Gastroesophageal sphincter (tissue), 4 donors: ENCODE results near the gene LRP1B. TPM values are rescaled to one million over a fixed set of nuclear protein-coding genes. Genes with fewer than 3 reads are reported as not detected.

Experiments
- ATAC-seq: fragments of 150-250 bp; one replicate; pipeline ENCODE4 v1.9.1; 2016; ENCODE audit warnings: mild to moderate bottlenecking, moderate library complexity
- H3K27ac ChIP-seq, 4 donors: fragments of 200-600 bp; sonication (generic) in 3 of 4; 1 replicate in 3 of 4; 2 replicates in 1 of 4; pipeline ENCODE4 v1.5.1; 2016 to 2019
- H3K27me3 ChIP-seq: fragments of 200-600 bp; sonication (generic); one replicate; pipeline ENCODE4 v1.5.1; 2019
- H3K36me3 ChIP-seq, 2 donors: fragments of 200-600 bp; sonication (generic); one replicate each; pipeline ENCODE4 v1.5.1; 2019; ENCODE audit warnings: control low read depth in 1 of 2
- H3K4me1 ChIP-seq, 3 donors: fragments of 200-600 bp; sonication (generic); 1 replicate in 2 of 3; 2 replicates in 1 of 3; pipeline ENCODE4 v1.5.1; 2016 to 2019; ENCODE audit warnings: control low read depth in 2 of 3
- H3K4me3 ChIP-seq, 2 donors: fragments of 200-600 bp; sonication (generic); one replicate each; pipeline ENCODE4 v1.5.1; 2019; ENCODE audit warnings: mild to moderate bottlenecking in 1 of 2, moderate library complexity in 1 of 2
- H3K9me3 ChIP-seq, 3 donors: fragments of 200-600 bp; sonication (generic); one replicate each; pipeline ENCODE4 v1.5.1; 2017 to 2019; ENCODE audit warnings: control low read depth in 2 of 3
- CTCF ChIP-seq, 4 experiments: fragments of 200-600 bp in 2 of 4; fragments of 450-650 bp in 2 of 4; sonication (generic) in 1 of 4; IDR thresholded peaks; one replicate each; pipeline ENCODE4 v1.5.1; 2017 to 2019; ENCODE audit warnings: antibody characterized with exemption in 4 of 4, mild to moderate bottlenecking in 2 of 4, moderate library complexity in 2 of 4
- EP300 ChIP-seq: sonication (generic); formaldehyde crosslinking; IDR thresholded peaks from one replicate; pipeline ENCODE4 v1.6.1; 2017; ENCODE audit warnings: antibody characterized with exemption, mild to moderate bottlenecking
- POLR2A ChIP-seq, 2 donors: fragments of 450-650 bp; IDR thresholded peaks; one replicate each; pipeline ENCODE4 v1.6.1; 2017; ENCODE audit warnings: antibody characterized with exemption in 2 of 2, mild to moderate bottlenecking in 2 of 2, moderate library complexity in 1 of 2
- POLR2AphosphoS5 ChIP-seq: sonication (generic); formaldehyde crosslinking; IDR thresholded peaks from one replicate; pipeline ENCODE4 v1.6.1; 2017; ENCODE audit warnings: antibody characterized with exemption
- WGBS, 2 donors: methylation state at CpG; one replicate each; pipeline ENCODE4 v1.1.5; 2018; ENCODE audit warnings: low coverage in 1 of 2; 5-methylcytosine and 5-hydroxymethylcytosine counted together
- total RNA-seq, 4 donors: library from RNA; depleted of rRNA; stranded (reverse); fragments of >200 nt; gene quantifications; one replicate each; pipeline ENCODE4 v1.1.0, GENCODE V29; 2016

Gene LRP1B
- total RNA-seq, 4 donors from 2014 or later: 0.27 to 20.7 (median 3.2) TPM

GRCh38 chr2:140891614-140892212, 1239.1 kb downstream of the LRP1B start:
- ATAC-seq: no peak
- TF ChIP-seq EP300 (no peak), POLR2AphosphoS5 (no peak), CTCF (IDR thresholded peaks at IDR 0.05) (no peak), POLR2A (IDR thresholded peaks at IDR 0.05) (no peak)
- H3K27ac ChIP-seq: no peak overlapping the region
- no peaks in the 10 kb centered on the region for H3K36me3 ChIP-seq
- H3K9me3 ChIP-seq: no peaks in the 10 kb centered on the region
- H3K4me1 ChIP-seq: no peaks in the 10 kb centered on the region
- no peak overlapping the region for H3K4me3 ChIP-seq
- 81 to 89% methylated on average over 1 of the region's 1 CpG for WGBS, 2 donors
- H3K27me3 ChIP-seq: no peaks in the 10 kb centered on the region

GRCh38 chr2:140882671-140883620, 1247.9 kb downstream of the LRP1B start:
- TF ChIP-seq POLR2AphosphoS5 (no peak), POLR2A (IDR thresholded peaks at IDR 0.05) (no peak), CTCF (IDR thresholded peaks at IDR 0.05) (no peak), EP300 (no peak)
- Histone ChIP-seq H3K27me3 (no peaks in the 10 kb centered on the region), H3K4me3 (no peak overlapping the region), H3K9me3 (no peaks in the 10 kb centered on the region), H3K36me3 (no peaks in the 10 kb centered on the region), H3K4me1 (no peaks in the 10 kb centered on the region), H3K27ac (no peak overlapping the region)
- ATAC-seq: no peak
- 80 to 86% methylated on average over 3 to 5 of the region's 5 CpGs for WGBS, 2 donors

GRCh38 chr2:140880573-140880972, 1250.2 kb downstream of the LRP1B start:
- Histone ChIP-seq H3K4me3 (no peak overlapping the region), H3K9me3 (no peaks in the 10 kb centered on the region), H3K36me3 (no peaks in the 10 kb centered on the region), H3K4me1 (no peaks in the 10 kb centered on the region), H3K27me3 (no peaks in the 10 kb centered on the region), H3K27ac (no peak overlapping the region)
- 50 to 60% methylated on average over 1 of the region's 1 CpG for WGBS, 2 donors
- TF ChIP-seq POLR2AphosphoS5: no peak
- no peak for TF ChIP-seq CTCF (IDR thresholded peaks at IDR 0.05)
- TF ChIP-seq POLR2A (IDR thresholded peaks at IDR 0.05): no peak
- no peak for TF ChIP-seq EP300
- ATAC-seq: no peak

GRCh38 chr2:140876015-140876414, 1254.8 kb downstream of the LRP1B start:
- H3K9me3 ChIP-seq: no peaks in the 10 kb centered on the region
- no peaks in the 10 kb centered on the region for H3K27me3 ChIP-seq
- no peaks in the 10 kb centered on the region for H3K4me1 ChIP-seq
- TF ChIP-seq POLR2A (IDR thresholded peaks at IDR 0.05): no peak
- no peak for TF ChIP-seq POLR2AphosphoS5
- no peak for TF ChIP-seq CTCF (IDR thresholded peaks at IDR 0.05)
- no peak for TF ChIP-seq EP300
- no peak for ATAC-seq
- no peaks in the 10 kb centered on the region for H3K36me3 ChIP-seq
- no peak overlapping the region for H3K4me3 ChIP-seq
- 100% methylated on average over 1 of the region's 1 CpG for WGBS, 2 donors
- no peak overlapping the region for H3K27ac ChIP-seq
